Activated CD8-positive, alpha-beta memory T cell treated with anti-CD3 and anti-CD28 coated beads, Interleukin-2, amount 50 U/mL, for 4 hours (primary cell): ENCODE results near the gene PRR14.

Experiments
- DNase-seq: peaks from one replicate; pipeline ENCODE4 v3.0.0-alpha.2; 2020

Gene PRR14

DNA sequence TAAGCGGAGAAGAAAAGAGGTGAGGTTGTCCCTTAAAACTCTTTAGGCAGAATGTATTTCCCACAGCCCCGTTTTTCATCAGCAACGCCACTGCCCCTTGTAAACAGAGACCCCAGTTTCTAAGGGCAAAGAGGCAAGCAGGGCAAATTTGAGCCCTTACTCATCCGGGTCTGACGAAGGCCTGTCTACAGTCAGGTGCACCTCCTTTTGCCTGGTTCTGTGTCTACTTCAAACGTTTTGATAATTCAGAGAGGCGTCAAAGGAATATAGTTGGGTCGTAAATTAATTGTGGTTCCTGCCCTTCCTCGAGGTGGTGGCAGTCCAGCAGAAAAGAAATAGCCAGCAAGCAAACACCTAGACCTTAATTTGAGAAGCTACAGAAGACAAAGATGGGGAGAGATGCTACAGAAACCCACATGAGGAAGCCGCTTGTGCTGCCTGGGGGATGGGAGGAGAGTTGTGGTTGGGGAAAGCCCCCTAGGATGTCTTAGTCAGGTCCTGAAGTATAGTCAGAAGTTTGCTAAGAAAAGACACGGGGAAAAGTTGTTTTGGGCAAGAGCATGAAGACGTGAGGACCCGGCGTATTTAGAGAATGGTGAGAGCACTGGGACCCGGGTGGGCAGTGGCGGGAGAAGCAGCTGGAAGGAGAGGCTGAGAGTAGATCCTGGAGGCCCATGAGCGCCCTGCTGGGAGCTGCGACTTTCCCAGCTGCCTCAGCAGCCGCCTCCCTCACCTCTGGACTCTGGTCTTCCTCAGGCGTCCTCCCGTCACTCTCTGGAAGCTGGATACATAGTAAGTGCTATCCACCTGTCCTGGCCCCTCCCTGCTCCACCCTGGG, 9.9 kb downstream of the PRR14 start:
- DNase-seq: peak; percentile 80

DNA sequence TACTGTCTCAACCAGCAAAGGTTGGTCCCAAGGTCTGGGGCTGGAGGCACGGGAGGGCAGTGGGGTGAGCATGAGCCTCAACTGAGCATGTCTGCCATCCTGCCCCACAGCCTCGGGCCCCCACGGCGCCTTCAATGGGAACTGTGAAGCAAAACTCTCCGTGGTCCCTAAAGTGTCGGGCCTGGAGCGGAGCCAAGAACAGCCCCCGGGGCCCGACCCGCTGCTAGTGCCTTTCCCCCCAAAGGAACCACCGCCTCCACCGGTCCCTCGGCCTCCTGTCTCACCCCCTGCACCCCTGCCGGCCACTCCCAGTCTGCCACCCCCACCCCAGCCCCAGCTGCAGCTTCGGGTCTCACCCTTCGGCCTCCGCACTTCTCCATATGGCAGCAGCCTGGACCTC, 11.7 kb downstream of the PRR14 start:
- DNase-seq: no peak

DNA sequence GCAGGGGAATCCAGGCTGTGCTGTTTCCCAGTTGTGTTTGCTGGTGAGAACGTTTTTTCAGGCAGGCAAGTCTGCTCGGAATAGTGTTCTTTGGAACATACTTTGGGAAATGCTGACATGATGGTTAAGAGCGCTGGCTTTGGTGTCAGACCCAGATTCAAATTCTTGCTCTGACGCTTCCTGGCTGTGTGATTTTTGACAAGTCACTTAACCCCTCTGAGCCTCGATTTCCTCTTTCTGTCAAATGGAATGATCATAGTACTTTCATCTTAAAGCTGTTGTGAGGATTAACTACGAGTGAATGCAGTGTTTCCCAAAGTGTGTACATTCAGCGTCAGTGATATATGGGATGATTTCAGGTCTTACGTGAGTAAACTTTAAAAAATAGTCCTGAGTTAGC, 12.3 kb downstream of the PRR14 start:
- DNase-seq: no peak

DNA sequence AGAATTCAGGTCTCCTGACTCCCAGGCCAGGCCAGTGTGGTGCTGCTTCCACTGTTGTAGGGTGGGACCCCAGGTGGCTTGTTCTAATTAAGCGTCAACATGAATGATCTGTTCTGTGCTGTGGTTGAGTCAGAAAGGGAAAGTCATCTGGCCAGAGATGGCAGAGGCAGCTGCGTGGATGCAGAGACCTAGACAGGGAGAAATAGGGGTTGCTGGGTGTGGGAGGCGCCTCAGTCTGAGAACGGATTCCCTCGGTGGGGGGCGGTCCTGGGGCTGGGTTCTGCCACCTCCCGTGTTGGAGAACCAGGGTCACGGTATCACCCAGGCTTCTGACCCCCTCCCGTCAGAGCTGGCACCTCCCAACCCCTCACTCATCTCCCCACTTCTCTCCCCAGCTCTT, 13.1 kb downstream of the PRR14 start:
- DNase-seq: no peak

DNA sequence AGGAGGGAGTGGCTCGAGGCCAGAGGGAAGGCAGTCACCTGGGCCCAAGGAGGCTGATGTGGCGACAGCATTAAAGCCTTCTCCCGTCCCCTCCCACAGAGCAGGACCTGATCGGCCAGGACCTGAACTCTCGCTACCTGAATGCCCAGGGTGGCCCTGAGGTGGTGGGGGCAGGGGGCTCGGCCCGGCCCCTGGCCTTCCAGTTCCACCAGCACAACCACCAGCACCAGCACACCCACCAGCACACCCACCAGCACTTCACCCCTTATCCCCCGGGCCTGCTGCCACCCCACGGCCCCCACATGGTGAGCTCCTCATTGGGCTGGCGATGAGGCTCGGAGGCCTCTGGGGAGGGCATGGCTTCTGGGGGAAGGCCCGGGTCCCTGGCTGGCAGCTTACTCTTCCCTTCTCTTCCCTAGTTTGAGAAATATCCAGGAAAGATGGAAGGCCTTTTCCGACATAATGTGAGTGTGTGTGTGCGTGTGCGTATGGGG, 13.9 kb downstream of the PRR14 start:
- no peak for DNase-seq

DNA sequence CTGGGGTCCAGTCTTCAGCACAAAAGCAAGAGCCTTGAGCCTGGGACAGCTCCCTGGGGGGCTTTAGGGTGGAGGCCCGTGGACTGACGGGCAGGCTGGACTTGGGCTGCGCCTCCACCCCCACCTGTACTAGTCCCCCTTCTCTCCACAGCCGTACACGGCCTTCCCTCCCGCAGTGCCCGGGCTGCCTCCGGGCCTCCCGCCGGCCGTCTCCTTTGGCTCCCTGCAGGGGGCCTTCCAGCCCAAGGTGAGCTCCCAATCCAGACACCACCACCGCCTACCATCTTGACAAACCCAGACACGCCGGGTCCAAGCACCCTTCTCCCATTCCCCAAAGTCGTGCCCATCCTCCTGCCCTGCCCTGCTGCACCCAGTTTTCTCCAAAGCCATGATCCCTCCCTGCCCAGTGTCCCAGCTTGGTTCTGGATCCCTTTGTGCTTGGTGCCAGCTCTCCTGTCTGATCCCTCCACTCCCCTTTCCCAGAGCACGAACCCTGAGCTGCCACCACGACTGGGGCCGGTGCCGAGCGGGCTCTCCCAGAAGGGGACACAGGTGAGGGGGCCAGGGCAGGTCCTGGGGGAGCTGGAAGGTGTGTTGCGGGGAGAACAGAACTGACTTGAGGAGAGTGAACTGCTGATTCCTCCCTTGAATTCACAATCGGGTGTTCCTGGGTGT, 14.5 kb downstream of the PRR14 start:
- DNase-seq: no peak

DNA sequence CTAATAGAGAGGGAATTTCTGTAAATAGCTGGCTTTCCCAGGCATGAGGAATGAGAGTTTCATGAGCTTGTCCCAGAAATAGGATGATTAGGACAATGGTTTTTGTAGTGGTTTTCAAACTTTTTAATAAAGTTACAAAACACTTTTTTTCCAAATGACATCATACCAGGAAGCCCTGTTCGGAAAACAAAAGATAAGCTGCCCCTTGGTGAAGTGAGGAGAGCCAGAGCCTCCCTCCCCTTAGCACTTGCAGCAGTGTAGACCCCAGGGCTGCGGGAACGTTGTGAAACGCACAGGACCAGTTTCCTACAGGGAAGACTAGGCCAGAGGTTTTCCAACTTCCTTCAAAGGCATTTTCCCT, 15.1 kb downstream of the PRR14 start:
- DNase-seq: no peak

DNA sequence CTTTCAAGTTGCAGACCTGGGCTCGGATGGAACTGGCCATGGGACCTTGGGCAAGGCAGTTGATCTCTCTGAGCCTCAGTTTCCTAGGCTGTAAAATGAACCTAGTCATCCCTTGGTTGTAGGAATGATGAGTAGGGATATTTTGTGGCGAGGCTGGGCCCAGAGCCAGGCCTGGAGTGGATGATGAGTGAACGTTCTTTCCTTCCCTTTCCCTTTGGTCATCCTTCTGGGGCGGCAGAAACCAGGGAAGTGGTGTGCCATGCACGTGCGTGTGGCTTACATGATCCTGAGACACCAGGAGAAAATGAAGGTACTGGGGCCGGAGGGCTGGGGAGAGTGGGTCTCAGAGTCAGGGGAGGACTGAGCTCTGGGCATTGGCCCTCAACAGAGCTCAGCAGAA, 15.9 kb downstream of the PRR14 start:
- no peak for DNase-seq

DNA sequence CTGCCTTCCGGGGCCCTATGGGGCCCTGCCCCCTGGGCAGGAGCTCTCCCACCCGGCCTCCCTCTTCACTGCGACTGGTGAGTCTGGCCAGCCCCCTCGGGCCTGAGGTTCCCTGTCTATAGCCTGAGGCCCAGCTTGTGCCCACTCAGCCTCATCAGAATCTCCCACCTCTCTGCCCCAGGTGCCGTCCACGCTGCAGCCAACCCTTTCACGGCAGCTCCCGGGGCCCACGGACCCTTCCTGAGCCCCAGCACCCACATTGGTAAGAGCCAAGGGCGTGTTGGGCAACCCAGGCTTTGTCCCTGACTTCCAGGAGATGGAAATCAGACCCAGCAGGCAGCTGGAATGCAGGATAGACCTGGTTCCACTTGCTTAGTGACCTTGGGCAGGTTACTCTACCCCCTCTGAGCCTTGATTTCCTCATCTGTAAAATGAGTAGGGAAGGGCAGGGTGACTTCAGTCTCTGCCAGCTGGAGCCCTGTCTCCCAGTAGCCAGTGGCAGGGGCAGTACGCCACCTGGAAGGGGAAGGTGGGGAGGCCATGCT, 16.7 kb downstream of the PRR14 start:
- no peak for DNase-seq

DNA sequence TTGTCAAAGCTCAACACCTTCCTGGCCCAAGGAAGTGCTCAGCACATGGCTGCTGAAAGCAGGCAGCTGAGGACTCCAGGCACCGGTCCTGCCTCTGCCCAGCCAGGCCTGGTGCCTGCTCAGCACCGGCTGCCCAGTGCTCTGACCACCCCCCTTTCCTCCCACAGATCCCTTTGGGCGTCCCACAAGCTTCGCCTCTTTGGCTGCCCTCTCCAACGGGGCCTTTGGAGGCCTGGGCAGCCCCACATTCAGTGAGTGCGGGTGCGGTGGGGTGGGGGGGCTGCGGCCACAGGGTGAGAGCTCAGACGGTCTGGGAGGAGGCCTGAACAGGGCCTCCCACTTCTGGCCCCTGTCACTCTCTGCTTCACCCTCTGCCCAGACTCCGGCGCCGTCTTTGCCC, 17.6 kb downstream of the PRR14 start:
- DNase-seq: no peak

DNA sequence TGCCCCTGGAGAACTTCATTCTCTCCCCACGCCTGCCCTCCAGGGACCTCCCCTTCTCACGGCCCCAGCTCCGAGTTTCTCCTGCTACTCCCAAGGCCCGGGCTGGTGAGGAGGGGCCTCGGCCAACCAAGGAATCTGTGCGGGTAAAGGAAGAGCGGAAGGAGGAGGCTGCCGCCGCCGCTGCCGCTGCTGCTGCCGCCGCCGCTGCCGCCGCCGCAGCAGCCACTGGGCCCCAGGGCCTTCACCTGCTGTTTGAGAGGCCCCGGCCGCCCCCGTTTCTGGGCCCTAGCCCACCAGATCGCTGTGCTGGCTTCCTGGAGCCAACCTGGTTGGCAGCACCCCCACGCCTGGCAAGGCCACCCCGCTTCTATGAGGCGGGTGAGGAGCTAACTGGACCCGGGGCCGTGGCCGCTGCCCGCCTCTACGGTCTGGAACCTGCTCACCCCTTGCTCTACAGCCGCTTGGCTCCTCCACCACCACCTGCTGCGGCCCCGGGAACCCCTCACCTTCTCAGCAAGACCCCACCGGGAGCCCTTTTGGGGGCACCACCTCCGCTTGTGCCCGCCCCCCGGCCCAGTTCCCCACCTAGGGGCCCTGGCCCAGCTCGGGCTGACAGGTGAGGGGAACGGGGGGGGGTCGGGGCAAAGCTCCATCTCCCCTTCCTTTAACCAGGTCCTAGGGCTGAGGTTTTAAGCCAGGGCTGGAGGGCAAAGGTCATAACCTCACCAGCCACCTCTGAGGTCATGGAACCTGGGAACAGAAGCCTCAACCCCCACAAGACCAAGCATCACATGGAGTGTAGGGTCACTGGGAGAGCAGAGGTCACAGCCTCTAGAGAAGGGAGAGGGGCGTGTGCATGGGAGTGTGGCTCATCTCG, 18.5 kb downstream of the PRR14 start:
- DNase-seq: no peak

DNA sequence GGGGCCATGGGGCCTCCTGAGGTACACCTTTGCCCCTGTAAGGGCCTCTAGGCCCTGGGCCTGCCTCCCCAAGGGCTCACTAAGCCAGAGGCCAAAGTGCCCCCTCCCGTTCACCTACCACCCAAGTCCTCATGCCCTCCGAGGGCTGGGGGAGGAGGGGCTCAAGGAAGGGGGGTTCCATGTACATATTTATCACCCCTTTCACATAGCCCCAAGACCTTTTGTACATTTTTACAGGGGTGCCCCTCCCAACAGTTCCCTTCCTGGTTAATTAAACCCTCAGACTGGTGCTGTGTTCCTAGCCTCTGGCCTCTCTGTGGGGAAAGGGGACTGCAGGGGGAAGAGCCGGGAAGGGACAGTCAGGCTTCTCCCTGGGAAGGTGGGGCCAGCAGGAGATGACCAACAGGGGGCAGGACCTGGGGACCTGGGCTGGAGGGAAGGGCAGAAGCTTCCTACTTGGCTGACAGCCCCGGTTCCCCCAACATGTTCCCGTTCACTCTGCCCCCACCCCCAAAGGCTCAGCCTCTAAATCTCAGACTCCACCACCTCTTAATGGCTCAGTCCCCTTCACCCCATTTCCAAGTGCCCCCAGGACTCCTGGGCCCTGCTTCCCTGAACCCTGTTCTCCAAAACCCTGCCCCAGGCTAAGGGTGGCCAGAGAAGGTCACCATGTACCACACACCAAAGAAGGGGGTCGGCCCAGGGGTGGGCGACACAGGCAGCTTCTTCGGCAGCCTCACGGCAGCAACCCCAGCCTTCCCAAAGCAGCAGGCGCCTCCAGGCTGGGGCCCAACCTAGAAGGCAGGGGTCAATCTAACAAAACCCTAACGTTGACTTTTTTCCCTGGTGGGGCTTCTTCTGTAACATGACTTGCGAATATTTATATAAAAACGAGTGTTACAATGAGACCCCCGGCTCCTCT, 19.4 kb downstream of the PRR14 start:
- DNase-seq: no peak

DNA sequence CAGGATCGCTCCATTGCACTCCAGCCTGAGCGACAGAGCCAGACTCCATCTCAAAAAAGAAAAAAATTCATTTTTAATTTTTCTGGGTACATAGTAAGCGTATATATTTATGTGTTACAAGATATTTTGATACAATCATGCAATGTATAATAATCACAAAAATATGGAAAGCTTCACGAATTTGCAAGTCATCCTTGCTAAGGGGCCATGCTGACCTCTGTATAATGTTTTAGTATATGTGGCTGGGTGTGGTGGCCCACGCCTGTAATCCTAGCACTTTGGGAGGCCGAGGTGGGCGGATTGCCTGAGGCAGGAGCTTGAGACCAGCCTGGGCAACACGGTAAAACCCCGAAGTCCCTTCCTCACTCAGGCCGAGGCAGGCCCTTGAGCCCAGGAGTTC, 24.4 kb downstream of the PRR14 start:
- no peak for DNase-seq

DNA sequence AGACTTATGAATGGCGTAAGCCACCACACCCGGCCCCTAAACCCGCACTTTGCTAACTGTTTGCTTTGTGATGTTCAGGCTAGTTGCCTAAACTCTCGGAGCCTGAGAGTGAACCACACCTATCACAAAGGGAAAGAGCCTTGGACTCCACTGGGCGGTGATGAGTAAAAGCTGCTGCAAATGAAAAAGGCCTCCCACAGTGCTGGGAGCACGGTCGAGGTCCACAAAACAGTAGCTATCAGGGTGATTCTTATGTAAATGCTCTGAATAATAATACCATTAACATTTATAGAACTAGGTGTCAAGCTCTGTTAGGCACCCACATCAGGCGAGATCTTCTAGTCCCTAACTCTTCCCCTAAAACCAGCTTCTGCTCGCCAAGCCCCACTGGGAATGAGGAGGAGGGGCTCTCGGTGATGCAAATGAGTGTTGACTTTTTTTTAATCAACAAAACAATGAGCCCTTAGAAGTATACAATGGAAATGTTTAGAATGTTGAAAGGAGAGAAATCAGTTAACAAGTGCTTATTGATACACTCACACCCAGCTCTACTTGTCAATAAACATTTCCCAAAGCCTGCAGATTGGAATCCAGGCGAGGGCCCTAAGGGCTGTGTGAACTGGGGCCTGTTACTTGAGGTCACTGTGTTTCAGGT, 27.3 kb downstream of the PRR14 start:
- no peak for DNase-seq

DNA sequence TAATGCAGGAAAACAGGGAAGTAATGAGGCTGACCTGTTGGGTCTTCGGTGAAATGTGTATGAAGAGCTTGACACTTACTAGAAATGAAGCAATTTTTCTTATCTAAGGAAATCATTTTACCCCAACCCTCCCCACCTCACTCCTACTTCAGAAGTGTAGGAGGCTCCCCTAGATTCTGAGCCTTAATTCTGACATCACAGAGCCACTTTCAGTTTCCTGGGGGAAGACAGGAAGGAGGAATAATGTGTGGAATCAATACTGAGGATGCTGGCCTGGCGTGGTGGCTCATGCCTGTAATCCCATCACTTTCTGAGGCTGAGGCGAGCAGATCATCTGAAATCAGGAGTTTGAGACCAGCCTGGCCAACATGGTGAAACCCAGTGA, 27.8 kb downstream of the PRR14 start:
- no peak for DNase-seq

DNA sequence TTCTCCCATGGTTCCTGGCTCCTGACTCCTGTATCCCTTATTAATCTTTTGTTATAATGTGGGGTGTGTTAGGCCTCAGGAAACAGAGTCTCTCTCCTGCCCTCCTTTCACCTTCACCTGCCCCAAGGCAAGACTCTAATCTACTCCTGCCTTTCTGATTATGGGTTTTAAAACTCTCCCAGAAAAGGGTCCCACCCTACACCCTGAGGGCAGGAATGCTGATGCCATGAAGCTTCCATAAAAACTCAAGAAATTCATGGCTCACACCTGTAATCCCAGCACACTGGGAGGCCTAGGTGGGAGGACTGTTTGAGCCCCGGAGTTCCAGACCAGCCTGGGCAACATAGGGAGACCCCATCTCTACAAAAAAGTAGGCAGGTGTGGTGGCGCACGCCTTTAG, 29.6 kb downstream of the PRR14 start:
- no peak for DNase-seq

DNA sequence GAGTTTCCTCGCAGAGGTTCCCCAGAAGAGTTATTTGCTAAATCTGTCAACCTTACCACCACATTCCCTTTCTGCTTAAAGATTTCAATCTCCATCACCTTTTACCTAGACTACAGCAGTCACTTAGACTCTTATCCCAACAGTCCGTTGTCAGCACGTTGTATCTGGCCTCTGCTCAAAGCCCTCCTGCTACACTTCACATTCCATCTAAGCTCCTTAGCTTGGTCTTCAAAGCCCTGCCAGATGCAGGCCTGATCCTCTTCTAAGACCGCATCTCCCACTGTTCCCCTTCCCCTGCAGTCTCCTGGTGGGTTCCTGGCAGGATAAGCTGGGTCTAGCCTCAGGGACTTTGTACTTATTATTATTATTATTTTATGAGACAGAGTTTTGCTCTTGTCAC, 37.9 kb downstream of the PRR14 start:
- no peak for DNase-seq

DNA sequence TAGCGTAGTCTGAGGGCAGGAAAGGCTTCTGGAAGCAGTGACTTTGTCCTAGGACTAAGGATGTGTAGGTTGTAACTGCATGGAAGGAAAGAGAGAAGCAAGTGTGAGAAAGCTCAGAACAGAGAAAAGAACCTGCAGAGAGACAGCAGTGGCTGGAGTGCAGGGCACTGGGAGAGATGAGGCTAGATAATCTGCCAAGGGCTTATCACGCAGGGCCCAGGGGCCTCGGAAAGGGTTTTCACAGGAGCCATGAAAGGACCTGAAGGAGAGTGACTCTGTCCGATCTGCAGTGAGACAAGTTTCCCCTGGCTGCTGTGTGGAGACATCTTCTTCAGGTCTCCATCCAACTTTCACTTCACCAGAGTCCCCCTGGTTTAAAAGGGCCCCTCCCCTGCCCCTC, 41.1 kb downstream of the PRR14 start:
- DNase-seq: no peak

DNA sequence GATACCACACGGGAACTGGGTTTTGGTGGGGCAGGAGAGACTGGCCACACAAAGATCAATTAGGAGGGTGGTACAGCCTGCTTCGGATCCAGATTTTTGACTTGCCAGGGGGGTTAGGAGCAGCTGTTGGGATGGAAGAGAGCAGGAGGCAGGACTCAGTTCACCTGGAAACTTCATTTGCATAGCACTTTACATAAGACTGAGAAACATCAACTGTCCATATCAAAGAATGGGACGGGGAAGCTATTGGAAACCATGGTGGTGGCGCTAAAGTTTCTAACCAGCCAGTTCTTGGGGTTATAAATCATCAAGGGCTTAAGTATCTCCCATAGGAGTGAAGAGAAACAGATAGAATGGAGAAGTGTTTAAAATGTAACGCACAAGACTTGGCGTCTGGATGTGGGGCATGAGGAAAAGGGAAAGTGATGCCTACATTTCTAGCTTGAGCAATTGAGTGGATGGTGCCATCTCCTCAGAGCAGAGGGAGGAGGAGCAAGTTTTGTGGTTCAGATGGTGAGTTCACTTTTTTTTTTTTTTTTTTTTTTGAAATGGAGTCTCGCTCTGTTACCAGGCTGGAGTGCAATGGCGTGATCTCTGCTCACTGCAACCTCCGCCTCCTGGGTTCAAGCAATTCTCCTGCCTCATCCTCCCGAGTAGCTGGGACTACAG, 41.8 kb downstream of the PRR14 start:
- DNase-seq: no peak

DNA sequence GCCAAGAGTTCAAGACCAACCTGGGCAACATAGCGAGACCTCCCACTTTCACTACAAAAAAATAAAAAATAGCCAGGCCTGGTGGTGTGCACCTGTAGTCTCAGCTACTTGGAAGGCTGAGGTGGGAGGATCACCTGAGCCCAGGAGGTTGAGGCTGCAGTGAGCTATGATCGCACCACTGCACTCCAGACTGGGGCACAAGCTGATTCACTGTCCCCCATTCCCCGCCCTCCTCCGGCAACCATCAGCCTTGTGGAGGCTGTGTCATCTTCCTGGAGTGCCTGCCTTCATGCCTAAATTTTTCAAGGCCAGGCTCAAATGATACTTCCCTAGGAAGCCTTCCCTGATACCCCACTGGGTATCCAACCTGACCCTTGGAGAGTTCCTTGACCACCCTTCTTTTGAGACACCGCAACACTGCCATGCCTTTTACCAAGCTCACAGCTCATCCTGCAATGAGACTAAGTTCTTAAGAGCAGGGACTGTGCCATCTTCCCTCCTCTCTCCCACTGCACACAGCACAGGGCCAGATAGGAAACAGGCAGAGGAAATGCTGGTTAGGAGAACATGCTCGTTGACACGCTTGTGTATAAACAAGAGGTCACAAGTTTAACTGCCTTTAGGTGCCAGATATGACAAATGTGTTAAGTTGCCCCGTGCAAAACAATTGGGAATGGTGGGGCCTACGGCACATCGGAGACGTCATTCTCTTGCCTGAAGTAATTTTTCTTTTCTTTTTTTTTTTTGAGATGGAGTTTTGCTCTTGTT, 44.4 kb downstream of the PRR14 start:
- no peak for DNase-seq
